DMS153 treated with DMSO at 0.1 percent for 48 hours (cell line): ENCODE data around the gene LACTBL1.
A peak's percentile ranks its signal among the peaks of the same experiment; 100 is the strongest.

Experiments
- DNase-seq: peaks from one replicate; lab custom pipeline; 2025; ENCODE audit not compliant: unreplicated experiment; lab: John Stamatoyannopoulos, UW

Gene LACTBL1

DNA sequence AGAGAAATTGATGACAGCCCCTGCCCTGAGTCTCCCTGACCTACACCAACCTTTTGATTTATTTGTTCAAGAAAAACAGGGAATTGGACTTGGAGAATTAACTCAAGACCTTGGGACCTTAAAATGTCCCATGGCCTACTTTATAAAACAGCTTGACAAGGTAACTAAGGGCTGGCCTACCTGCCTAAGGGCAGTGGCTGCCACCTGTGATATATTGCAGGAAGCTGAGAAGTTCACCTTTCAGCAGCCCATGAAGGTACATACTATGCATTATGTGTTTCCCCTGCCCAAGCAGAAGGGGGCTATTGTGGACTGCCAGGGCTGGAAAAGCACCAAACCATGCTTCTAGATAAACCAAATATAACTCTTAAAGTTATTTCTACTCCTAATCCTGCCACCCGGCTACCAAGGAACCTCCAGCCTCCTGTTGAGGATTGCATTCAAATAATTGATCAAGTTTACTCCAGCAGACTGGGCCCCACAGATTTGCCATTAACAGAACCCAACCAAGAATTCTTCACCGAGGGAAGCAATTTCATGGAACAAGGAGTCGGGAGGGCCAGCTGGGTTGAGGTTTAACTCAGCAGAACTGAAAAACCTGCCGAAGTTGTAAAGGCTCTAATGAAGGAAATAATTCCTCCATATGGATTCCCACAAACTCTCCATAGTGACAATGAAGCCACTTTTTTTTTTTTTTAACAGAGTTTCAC lies 28.2 kb downstream of the LACTBL1 start:
- DNase-seq: no peak

DNA sequence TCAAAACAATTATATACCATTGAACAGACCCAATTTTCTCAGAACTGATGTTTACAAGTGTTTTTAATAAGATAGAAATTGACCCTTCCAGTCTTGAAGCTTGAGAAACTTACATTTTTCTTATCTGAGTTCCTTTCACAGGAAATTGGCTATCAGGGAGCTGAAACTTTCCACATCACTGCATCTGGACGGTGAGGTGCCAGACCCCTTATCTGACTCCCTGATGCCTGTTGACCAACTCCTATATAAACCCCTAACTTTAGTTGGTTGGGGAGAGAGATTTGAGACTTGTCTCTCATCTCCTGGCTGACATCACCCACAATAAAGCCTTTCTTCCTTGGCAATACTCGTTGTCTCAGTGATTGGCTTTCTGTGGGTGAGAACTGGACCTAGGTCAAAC lies 31.4 kb downstream of the LACTBL1 start:
- no peak for DNase-seq

DNA sequence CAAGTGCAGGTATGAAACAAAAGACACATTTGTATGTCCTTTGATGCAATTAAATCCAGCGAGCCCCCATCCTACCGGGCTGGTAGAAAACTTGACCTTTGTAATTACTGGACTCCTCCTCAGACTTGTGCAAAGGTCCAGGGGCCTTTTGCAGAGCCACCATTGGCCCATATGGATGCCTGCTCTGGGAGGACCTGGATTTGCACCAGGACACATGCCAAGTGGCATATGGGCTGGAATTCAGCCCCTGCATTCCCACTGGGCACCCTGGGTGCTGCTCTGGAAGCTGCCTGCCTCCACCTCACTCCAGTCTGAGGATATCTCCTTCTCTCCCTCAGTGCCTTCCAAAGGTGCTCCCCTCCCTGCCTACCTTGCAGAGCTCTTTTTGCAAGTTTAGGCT lies 36.0 kb downstream of the LACTBL1 start:
- DNase-seq: no peak

DNA sequence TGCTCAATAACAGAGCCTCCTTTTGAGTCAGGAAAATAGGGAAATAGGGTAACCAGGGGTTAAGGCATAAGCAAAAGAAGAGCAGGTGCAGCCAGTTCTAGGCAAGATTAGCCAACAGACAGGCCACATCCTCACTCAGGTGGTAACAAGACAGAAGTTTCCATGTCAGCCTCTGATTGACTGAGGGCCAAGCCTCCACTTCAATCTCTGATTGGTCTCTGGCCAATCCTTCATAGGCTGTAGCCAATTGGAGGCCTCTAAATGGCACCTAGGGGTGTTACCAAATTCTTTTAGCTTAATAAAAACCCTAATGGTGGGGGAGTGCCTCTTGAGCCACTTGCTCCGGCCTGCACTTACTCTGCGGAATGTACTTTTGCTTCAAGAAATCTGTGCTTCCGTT lies 37.2 kb downstream of the LACTBL1 start:
- no peak for DNase-seq

DNA sequence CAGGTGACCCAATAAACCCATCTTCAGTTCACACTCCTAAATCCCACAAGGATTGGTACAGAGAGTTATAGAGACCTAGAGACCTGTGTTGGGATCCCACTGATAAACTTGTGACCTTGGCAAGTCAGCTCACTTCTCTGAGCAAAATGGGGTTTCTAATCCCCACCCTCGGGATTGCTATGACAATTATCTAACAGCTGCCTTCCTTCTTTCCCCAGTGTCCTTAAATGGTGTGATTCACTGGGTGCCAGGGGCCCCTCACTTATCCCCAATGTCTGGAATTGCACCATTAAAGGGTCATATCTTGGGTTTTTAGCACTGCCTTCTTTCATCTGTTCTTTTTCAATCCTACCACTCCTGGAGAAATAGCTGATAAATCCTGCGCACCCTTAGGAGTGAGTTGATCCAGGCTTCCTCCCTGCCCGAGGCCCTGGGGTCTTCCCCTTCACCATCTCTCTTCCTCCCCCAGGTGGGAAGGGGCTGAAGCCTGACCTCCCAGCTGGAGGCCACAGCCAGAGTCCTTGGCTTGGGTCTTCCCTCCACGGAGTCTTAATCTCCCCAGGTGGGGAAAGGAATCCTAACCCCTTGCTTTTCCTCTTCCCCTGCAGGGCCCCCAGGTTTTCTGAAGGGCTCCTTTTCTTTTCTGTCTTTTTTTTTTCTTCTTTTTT lies 39.7 kb downstream of the LACTBL1 start:
- DNase-seq: no peak

DNA sequence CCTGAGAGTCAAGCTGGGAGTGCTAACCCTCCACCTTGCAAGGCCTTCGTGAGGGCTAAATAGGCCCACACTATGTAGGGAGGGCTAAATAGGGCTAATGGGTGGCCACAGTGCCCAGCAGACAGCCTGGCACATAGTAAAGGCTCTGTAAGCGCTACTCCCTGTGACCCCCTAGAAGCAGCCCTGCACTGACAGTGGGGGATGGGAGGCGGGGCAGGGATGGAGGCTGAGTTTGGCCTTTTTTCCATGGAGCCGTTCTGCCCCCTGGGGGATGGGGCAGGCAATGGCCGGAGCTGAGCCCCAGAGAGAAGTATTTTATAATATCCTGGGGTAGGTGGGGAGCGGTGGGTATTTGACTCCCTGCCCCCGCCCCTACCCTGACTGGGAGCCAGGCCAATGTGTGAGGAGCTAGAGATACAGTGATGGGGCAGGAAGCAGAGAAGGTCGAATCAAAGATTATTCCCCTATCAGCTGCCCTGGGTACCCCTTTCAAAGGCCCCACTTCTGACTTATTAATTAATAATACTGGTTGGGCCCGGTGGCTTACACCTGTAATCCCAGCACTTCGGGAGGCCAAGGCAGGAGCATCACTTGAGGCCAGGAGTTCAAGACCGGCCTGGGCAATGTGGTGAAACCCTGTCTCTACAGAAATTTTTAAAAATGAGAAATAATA lies 42.3 kb downstream of the LACTBL1 start:
- no peak for DNase-seq

DNA sequence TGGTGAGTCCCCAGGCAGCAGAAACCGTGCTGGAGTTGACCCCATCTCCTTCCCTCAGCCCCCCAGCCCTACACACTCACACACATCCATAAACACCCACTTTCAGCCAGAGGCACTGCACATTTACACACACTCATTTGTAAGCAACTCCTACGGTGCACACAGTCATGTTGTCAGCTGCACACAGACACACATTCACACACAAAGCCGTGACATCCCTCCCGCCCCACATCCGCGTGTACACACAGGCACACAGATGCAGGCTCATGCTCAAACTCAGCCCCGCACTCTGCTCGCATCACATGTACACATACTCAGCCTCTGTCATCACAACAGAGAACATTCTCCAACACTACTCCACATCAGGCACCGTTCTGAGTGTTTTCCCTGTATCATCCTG lies 47.6 kb downstream of the LACTBL1 start:
- no peak for DNase-seq

DNA sequence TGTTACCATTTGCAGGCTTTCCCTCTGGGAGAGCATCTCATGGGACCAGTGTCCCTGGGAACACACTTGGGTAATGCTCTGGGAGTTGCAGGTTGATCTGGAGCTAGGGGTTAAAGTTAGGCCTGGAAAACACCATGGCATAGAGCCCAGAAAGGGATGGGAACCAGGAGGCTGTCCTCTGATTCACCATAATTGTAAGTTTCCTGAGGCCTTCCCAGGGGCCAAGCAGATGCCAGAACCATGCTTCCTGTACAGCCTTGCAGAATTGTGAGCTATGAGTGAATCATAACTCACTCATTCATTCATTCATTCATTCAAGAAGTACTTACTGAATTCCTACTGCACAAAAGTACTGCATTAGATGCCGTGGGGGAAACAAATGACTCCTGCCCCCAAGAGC lies 50.0 kb downstream of the LACTBL1 start:
- no peak for DNase-seq

DNA sequence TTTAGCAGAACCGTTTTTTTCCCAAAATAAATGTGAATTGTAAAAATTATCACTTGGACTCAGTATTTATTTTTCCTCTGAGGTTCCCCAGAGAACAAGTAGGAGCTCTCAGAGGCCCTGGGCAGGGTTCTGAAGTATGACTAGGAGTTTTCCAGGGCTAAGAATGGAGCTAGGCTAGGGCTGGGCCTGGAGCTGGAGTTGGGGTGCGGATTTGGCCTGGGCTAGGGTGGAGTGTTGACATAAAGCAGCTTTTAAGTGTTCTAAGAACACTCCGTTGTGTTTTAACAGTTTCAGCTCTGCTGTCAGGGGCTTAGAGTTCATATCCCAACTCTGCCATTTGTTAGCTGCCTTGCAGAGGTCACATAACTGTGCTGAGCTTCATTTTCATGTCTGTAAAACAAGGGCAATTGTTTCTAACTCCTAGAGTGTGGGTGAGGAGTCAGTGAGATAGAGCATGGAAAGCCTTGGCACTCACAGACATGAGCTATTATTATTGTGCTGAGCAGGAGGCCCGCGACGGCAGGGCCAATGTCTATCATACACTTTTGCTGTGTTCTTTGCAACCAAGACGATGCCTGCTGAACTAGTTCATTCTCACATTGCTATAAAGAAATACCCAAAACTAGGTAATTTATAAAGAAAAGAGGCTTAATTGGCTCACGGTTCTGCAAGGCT lies 51.1 kb downstream of the LACTBL1 start:
- DNase-seq: no peak

DNA sequence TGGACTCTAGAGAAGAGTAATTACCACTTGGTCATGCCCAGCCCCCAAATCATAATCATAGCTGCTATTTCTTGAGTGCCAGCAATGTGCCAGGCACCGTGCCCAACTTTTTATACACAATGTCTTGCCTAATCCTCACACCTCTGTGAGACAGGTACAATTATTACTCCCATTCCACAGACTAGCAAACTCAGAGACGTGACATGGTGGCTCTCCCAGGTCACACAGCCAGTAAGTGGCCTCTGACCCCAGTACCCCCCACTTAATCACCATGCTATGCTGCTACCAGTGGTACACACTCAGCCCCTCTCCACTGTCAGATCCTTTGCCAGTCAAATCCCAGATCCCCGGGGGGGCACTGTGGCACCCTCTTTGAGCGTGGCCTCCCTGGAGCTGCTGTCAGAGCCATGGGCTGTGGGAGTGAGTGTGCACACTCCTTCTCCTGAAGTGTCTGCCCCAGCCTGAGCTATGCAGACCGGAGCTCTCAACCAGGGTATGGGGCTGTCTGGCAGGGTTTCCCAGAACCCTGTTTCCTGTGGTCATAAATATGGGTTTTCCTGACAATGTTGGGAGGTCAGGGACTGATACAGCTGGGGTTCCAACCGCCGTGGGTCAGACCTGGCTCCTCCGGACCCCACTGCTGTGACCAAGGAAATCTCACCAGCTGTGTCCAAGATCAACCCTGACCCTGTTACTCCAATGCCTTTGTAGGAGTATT lies 51.8 kb downstream of the LACTBL1 start:
- DNase-seq: no peak

DNA sequence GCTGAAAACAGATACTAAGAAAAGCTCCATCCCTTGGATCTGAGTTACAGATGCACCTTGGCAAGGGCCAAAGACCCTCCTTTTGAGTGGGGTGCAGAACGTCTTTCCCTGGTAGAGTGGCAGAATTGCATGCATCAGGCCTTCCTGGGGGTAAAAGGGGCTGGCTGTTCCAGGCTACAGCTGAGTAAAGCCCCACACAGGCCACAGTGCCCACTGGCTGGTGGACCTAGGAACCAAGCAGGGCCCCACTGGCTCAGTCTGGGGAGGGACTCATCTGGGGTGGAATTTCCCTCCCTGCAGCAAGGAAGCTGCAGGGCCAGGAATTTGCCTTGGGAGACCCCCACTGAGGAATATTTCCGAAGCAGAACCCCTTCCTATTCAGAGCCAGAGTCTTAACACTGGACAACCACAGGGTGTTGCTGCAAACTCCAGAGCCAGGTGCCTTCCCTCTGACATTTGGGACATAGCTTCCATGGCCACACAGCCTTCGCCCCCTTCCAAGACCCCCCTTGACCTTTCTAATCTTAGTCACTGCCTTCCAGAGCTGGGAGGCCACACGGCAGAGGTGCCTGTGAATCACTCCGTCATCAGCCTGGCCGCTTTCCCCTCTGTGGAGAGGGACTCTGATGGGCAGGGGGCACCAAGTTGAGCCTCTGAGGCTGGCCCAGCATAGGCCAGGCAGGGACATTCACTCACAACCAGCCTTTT lies 52.5 kb downstream of the LACTBL1 start:
- DNase-seq: no peak

DNA sequence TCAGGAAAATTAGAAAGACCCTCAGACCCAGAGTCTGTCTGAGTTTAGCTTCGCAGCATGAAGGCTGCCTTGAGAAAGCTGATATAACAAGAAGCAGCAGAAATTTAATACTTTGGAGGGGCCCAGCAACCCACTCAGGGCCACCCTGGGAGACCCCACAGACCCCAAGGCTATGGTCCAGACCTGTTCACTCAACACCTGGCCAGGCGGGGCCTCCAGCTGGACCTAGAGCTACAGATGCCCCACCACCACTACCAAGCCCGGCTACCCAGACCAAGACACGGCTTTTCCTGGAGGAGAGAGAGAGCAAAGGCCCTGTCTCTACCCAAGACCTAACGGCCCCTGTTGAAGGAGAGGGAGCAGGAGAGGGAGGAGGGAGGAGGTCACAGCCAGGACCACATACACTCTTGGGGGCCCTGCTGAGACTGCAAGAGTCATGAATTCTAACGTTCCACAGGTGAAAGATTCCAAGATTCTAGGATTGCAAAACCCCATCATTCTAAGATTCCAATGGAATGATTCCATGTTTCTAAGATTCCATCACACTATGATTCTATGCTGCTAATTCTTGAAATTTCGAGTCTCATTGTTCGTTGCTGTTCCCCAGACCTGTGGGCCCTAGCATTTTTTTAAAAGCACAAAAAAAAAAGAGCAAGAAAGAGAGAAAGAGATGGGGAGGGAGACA lies 53.2 kb downstream of the LACTBL1 start:
- DNase-seq: no peak

DNA sequence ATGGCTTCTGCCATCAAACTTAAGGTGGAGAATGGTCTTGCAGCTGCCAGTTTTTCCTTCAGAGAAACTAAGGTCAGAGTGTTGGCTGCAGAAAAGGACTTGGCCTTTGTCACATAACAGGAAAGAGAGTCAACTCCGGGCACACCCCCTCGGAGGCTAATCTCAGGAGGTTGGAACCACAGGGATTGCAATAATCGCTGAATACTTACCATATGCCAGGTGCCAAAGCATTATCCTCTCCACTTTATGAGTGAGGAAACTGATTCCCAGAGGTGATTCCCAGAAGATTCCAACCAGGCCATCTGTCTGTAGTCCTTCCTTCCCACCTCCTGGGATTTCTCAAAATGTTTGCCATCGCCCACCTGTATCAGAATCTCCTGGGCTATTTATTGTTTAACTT lies 54.0 kb downstream of the LACTBL1 start:
- no peak for DNase-seq

DNA sequence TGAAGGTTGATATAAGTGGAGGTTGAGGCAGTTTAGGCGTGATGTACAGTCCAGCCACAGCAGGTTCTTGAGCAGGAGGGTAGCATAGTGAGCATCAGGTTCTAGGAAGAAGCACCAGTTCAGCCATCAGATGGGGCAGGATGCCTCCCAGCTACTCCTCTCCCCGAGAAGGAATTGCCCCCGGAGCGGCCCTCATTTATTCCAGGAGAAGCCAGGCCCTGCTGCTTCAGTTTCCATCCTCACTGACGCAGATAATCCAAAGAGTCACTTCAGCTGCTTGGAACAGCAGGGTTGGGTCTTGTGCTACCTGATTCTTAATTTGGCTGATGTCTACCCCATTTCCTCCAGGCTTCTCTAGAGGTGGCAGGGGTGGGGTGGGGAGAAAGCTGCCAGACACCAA lies 54.7 kb downstream of the LACTBL1 start:
- DNase-seq: no peak

DNA sequence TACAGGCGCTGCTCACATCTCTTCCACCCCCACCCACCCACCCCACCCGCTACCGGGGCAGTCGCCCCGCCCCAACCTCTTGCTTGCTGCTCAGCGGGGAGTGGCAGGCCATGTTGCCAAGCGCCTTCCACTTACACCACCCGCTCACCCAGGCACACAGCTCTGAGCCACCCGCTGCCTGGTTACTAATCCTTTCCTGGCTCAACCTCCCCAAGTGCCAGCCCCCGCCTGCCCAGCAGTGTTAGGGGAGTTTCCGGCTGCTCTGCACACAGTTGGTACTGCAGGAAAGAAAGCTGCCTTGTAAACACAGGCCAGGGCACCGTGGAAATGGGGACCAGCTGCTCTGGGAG lies 56.2 kb downstream of the LACTBL1 start:
- peak; percentile 59 for DNase-seq

DNA sequence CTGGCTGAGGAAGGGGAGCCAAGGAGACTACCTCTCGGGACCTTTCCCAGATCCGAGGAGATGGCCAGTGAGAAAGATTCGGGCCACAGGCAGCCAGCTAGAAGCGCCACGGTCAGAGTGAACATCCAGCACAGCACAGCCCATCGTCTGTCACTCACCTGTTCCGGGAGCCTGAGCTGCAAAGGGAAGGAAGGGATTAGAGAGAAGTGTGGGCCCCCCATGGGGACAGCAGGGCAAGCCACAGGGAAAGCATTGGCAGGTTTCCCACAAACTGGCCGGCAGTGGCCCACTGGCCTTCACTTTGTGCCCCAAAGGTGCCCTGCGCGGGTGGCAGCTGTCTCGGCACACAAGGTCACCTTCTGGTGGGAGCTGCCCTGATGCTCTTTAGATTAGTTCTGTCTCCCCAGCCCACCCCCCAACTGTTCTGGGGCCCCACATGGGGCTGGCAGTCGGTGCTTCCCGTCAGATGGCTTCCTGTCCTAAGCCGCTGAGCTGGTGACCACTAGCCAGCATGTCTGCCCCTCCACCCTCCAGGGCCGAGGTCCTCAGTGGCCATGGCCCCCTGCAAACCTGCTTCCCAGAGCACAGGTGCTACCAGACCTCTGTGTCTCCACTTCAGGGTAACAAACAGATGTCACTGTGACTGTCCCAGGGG lies 56.7 kb downstream of the LACTBL1 start:
- DNase-seq: no peak

DNA sequence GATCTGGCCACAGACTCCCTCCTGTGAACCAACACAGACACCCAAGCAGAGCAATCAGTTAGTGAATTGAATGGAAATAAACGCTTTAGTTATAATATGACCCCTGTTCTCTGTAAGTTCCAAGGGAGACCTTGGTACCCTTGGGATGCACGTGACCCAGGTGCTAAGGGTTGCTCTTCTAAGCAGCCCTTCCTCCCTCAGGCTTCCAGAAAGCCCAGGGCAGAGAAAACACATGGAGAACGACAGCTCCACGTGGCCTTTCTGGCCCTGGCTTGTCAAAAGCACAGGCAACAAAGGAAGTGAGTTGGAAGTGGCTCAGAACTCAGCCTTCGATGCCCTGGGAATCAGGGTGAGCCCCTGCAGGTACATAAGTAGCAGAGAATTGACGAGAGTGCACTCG lies 57.4 kb downstream of the LACTBL1 start:
- DNase-seq: no peak

DNA sequence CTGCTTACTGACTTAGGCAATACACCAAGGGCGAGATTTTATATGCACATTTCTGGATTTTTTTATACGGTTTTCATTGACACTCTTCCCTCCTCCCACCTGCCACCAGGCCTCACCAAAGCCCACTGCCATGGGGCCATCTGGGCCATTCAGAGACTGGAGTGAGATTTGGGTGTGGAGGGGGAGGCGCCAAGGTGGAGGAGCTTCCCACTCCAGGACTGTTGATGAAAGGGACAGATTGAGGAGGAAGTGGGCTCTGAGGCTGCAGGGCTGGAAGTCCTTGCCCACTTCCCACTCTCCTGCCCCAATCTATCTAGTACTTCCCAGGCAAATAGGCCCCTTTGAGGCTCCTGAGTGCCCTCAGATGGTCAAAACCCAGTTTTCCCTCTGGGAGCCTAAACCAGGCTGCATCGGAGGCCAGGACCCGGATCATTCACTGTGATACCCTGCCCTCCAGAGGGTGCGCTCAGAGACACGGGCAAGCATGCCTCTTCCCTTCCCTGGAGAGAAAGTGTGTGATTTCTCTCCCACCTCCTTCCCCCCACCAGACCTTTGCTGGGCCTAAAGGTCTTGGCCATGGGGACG lies 57.9 kb downstream of the LACTBL1 start:
- DNase-seq: no peak

DNA sequence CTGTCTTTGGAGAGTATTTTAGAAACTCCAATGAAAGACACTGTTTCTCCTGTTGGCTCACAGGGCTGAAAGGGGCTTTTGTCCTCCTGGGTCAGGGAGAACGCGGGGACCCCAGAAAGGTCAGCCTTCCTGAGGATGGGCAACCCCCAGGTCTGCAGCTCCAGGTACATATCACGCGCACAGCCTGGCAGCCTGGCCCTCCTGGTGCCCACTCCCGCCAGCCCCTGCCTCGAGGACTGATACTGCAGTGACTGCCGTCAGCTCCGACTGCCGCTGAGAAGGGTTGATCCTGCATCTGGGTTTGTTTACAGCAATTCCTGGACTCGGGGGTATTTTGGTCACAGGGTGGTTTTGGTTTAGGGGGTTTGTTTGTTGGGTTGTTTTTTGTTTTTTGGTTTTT lies 58.5 kb downstream of the LACTBL1 start:
- DNase-seq: no peak
